SK-N-SH treated with all-trans-retinoic acid at 6 μM for 48 hours (cell line): ENCODE data around the gene DDX1.

Source experiments
- ATAC-seq: fragments of 200-7000 bp; cut with Tn5 transposase; 3 replicates; pipeline ENCODE4 v1.9.1; 2020; ENCODE audit warnings: mild to moderate bottlenecking, moderate library complexity
- ARNTL ChIP-seq: fragments of 450-650 bp; formaldehyde crosslinking; IDR thresholded peaks from 2 replicates; pipeline ENCODE4 v1.5.0; 2020; ENCODE audit warnings: low read depth, mild to moderate bottlenecking, moderate library complexity, borderline replicate concordance
- BACH2 ChIP-seq: fragments of 250-450 bp; sonication (Bioruptor Pico); IDR thresholded peaks from 2 replicates; pipeline ENCODE4 v1.9.0; 2021; ENCODE audit warnings: mild to moderate bottlenecking, borderline replicate concordance
- CREB5 ChIP-seq: fragments of 250-450 bp; sonication (Bioruptor Pico); IDR thresholded peaks from 2 replicates; pipeline ENCODE4 v1.5.1; 2020; ENCODE audit warnings: low read depth, mild to moderate bottlenecking, moderate library complexity
- CSDC2 ChIP-seq: fragments of 250-450 bp; sonication (Bioruptor Pico); IDR thresholded peaks from 2 replicates; pipeline ENCODE4 v1.5.0; 2020; ENCODE audit warnings: mild to moderate bottlenecking, moderate library complexity
- CSRNP3 ChIP-seq: fragments of 250-450 bp; sonication (Bioruptor Pico); IDR thresholded peaks from 2 replicates; pipeline ENCODE4 v1.5.1; 2021; ENCODE audit warnings: mild to moderate bottlenecking, moderate library complexity
- ESRRG ChIP-seq: fragments of 250-450 bp; sonication (Bioruptor Pico); IDR thresholded peaks from 2 replicates; pipeline ENCODE4 v1.6.1; 2021; ENCODE audit warnings: mild to moderate bottlenecking
- GLIS3 ChIP-seq: fragments of 250-450 bp; sonication (Bioruptor Pico); IDR thresholded peaks from 2 replicates; pipeline ENCODE4 v1.5.0; 2020; ENCODE audit warnings: mild to moderate bottlenecking, moderate library complexity
- ISL1 ChIP-seq: fragments of 250-450 bp; sonication (Bioruptor Pico); IDR thresholded peaks from 2 replicates; pipeline ENCODE4 v2.1.2; 2022; ENCODE audit warnings: mild to moderate bottlenecking, moderate library complexity
- OSR1 ChIP-seq: fragments of 250-450 bp; sonication (Bioruptor Pico); IDR thresholded peaks from 2 replicates; pipeline ENCODE4 v1.8.0; 2022; ENCODE audit warnings: moderate library complexity, mild to moderate bottlenecking, inconsistent platforms
- PATZ1 ChIP-seq: fragments of 250-450 bp; sonication (Bioruptor Pico); IDR thresholded peaks from 2 replicates; pipeline ENCODE4 v1.8.0; 2020; ENCODE audit warnings: mild to moderate bottlenecking, moderate library complexity, borderline replicate concordance
- POU6F1 ChIP-seq: fragments of 250-450 bp; sonication (Bioruptor Pico); IDR thresholded peaks from 2 replicates; pipeline ENCODE4 v1.8.0; 2021; ENCODE audit warnings: low read depth, mild to moderate bottlenecking, moderate library complexity, borderline replicate concordance
- PPARA ChIP-seq: fragments of 250-450 bp; sonication (Bioruptor Pico); IDR thresholded peaks from 2 replicates; pipeline ENCODE4 v1.5.0; 2020; ENCODE audit warnings: mild to moderate bottlenecking, borderline replicate concordance
- RARB ChIP-seq: fragments of 250-450 bp; sonication (Bioruptor Pico); IDR thresholded peaks from 2 replicates; pipeline ENCODE4 v1.8.0; 2021; ENCODE audit warnings: mild to moderate bottlenecking, moderate library complexity
- SNAI2 ChIP-seq: fragments of 250-450 bp; sonication (Bioruptor Pico); IDR thresholded peaks from 2 replicates; pipeline ENCODE4 v1.5.0; 2020; ENCODE audit warnings: mild to moderate bottlenecking, moderate library complexity
- TCF4 ChIP-seq: fragments of 250-450 bp; sonication (Bioruptor Pico); IDR thresholded peaks from 2 replicates; pipeline ENCODE4 v1.8.0; 2021; ENCODE audit warnings: mild to moderate bottlenecking, moderate library complexity, borderline replicate concordance
- TOX ChIP-seq: fragments of 250-450 bp; sonication (Bioruptor Pico); IDR thresholded peaks from 2 replicates; pipeline ENCODE4 v1.8.0; 2021; ENCODE audit warnings: mild to moderate bottlenecking, moderate library complexity, borderline replicate concordance
- TSHZ2 ChIP-seq: fragments of 250-450 bp; sonication (Bioruptor Pico); IDR thresholded peaks from 2 replicates; pipeline ENCODE4 v1.5.0; 2020; ENCODE audit warnings: mild to moderate bottlenecking, moderate library complexity
- ZFP3 ChIP-seq: fragments of 250-450 bp; sonication (Bioruptor Pico); IDR thresholded peaks from 2 replicates; pipeline ENCODE4 v1.5.0; 2020; ENCODE audit warnings: mild to moderate bottlenecking, moderate library complexity
- ZFP30 ChIP-seq: fragments of 450-650 bp; formaldehyde crosslinking; IDR thresholded peaks from 2 replicates; pipeline ENCODE4 v1.5.0; 2022; ENCODE audit warnings: mild to moderate bottlenecking, moderate library complexity
- ZNF565 ChIP-seq: fragments of 450-650 bp; formaldehyde crosslinking; conservative IDR thresholded peaks from 2 replicates; pipeline ENCODE4 v1.5.0; 2020; ENCODE audit warnings: low read depth, mild to moderate bottlenecking, moderate library complexity
- ZNF70 ChIP-seq: fragments of 450-650 bp; formaldehyde crosslinking; IDR thresholded peaks from 2 replicates; pipeline ENCODE4 v1.5.0; 2020; ENCODE audit warnings: mild to moderate bottlenecking, moderate library complexity

Gene DDX1

GRCh38 chr2:15583826-15584225 lies 7.8 kb upstream of the DDX1 start:
- no peak for ATAC-seq
- TF ChIP-seq CSRNP3 (CRISPR knock-in tag), result no peak
- no peak for TF ChIP-seq SNAI2 (CRISPR knock-in tag)
- no peak for TF ChIP-seq ARNTL
- TF ChIP-seq RARB (CRISPR knock-in tag), result no peak
- no peak for TF ChIP-seq ZNF70 (CRISPR knock-in tag)
- no peak for TF ChIP-seq CSDC2 (CRISPR knock-in tag)
- no peak for TF ChIP-seq OSR1 (CRISPR knock-in tag)
- no peak for TF ChIP-seq TOX (CRISPR knock-in tag)
- no peak for TF ChIP-seq TSHZ2 (CRISPR knock-in tag)
- TF ChIP-seq CREB5 (CRISPR knock-in tag), result no peak
- no peak for TF ChIP-seq POU6F1 (CRISPR knock-in tag)
- TF ChIP-seq PPARA (CRISPR knock-in tag), result no peak
- TF ChIP-seq TCF4 (CRISPR knock-in tag), result no peak
- no peak for TF ChIP-seq PATZ1
- TF ChIP-seq ZNF565 (CRISPR knock-in tag), result no peak
- no peak for TF ChIP-seq BACH2 (CRISPR knock-in tag)
- no peak for TF ChIP-seq GLIS3
- TF ChIP-seq ZFP30 (CRISPR knock-in tag), result no peak
- TF ChIP-seq ISL1, result no peak
- TF ChIP-seq, all 23 proteins: peak for 0

GRCh38 chr2:15584316-15584715 lies 7.4 kb upstream of the DDX1 start:
- TF ChIP-seq TOX (CRISPR knock-in tag), result no peak
- TF ChIP-seq ESRRG, result no peak
- no peak for TF ChIP-seq ZNF70 (CRISPR knock-in tag)
- no peak for TF ChIP-seq PPARA (CRISPR knock-in tag)
- no peak for TF ChIP-seq TSHZ2 (CRISPR knock-in tag)
- TF ChIP-seq OSR1 (CRISPR knock-in tag), result no peak
- TF ChIP-seq ZFP3 (CRISPR knock-in tag), result no peak
- no peak for TF ChIP-seq BACH2 (CRISPR knock-in tag)
- no peak for TF ChIP-seq PATZ1
- no peak for TF ChIP-seq ZNF565 (CRISPR knock-in tag)
- no peak for TF ChIP-seq RARB (CRISPR knock-in tag)
- no peak for TF ChIP-seq SNAI2 (CRISPR knock-in tag)
- TF ChIP-seq TCF4 (CRISPR knock-in tag), result no peak
- no peak for TF ChIP-seq CREB5 (CRISPR knock-in tag)
- no peak for ATAC-seq
